ENCODE data around the gene KCNMB3. TPM values are rescaled to one million over a fixed set of nuclear protein-coding genes. Genes with fewer than 3 reads are reported as not detected.
"Not testable (repeated sequence)": the region's sequence is repeated elsewhere in the genome, so short reads cannot be mapped to it uniquely, and the experiment has no call there.

KCNMB3 gene
- total and polyA plus RNA-seq, 4 donors: 0.44 to 3.1 (median 2.2) TPM

DNA sequence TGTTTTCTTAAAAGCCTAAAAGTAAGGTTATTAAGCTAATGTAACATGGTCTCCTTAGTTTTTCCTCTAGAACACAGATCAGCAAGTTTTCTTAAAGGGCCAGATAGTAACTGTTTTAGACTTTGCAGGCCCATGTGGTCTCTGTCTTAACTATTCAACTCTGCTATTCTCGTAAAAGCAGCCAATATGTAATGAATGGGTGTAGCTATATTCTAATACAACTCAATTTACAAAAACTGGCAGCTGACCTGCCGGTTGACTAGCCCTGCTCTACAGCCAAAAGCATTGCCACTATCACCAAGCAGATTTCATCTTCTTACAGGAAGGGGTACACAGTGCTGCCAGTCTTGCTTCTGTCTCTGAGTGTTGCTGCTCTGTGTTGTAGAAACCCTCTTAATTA, 27.4 kb downstream of the KCNMB3 start:
- Histone ChIP-seq H3K4me3 (ENCODE audit: low read depth in 1 of 3, low read length in 3 of 3) (no peak overlapping the region), H3K9me3 (ENCODE audit: control insufficient read depth in 4 of 4, low read length in 3 of 4) (no peaks in the 10 kb centered on the region), H3K9ac (ENCODE audit: low read depth in 1 of 2, low read length in 2 of 2) (no peak overlapping the region), H3K36me3 (ENCODE audit: control insufficient read depth in 4 of 4, insufficient read depth in 3 of 4, low read depth in 1 of 4, low read length in 3 of 4) (peaks cover 4 to 14% (median 5%) of the 10 kb centered on the region in 4 donors), H3K27me3 (ENCODE audit: control insufficient read depth in 4 of 4, insufficient read depth in 4 of 4, low read length in 3 of 4) (no peaks in the 10 kb centered on the region), H3K4me1 (ENCODE audit: control insufficient read depth in 4 of 4, insufficient read depth in 4 of 4, low read length in 3 of 4) (no peaks in the 10 kb centered on the region), H3K27ac (ENCODE audit: low read depth in 1 of 2, low read length in 2 of 2) (no peak overlapping the region)
- 93% methylated on average over 2 of the region's 2 CpGs for WGBS
- TF ChIP-seq SP1 (IDR thresholded peaks at IDR 0.05): no peak
- TF ChIP-seq JUND (IDR thresholded peaks at IDR 0.05): no peak
- no peak for TF ChIP-seq RXRA (IDR thresholded peaks at IDR 0.05)
- TF ChIP-seq GABPA (IDR thresholded peaks at IDR 0.05 in 1 of 2, conservative IDR thresholded peaks at IDR 0.05 in 1 of 2): no peak
- TF ChIP-seq, protein P1, sequence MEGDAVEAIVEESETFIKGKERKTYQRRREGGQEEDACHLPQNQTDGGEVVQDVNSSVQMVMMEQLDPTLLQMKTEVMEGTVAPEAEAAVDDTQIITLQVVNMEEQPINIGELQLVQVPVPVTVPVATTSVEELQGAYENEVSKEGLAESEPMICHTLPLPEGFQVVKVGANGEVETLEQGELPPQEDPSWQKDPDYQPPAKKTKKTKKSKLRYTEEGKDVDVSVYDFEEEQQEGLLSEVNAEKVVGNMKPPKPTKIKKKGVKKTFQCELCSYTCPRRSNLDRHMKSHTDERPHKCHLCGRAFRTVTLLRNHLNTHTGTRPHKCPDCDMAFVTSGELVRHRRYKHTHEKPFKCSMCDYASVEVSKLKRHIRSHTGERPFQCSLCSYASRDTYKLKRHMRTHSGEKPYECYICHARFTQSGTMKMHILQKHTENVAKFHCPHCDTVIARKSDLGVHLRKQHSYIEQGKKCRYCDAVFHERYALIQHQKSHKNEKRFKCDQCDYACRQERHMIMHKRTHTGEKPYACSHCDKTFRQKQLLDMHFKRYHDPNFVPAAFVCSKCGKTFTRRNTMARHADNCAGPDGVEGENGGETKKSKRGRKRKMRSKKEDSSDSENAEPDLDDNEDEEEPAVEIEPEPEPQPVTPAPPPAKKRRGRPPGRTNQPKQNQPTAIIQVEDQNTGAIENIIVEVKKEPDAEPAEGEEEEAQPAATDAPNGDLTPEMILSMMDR (IDR thresholded peaks at IDR 0.05; ENCODE audit: low read depth, low read length, missing input control): no peak
- TF ChIP-seq, protein P2, sequence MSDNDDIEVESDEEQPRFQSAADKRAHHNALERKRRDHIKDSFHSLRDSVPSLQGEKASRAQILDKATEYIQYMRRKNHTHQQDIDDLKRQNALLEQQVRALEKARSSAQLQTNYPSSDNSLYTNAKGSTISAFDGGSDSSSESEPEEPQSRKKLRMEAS (IDR thresholded peaks at IDR 0.05): no peak
- TF ChIP-seq, protein P3, sequence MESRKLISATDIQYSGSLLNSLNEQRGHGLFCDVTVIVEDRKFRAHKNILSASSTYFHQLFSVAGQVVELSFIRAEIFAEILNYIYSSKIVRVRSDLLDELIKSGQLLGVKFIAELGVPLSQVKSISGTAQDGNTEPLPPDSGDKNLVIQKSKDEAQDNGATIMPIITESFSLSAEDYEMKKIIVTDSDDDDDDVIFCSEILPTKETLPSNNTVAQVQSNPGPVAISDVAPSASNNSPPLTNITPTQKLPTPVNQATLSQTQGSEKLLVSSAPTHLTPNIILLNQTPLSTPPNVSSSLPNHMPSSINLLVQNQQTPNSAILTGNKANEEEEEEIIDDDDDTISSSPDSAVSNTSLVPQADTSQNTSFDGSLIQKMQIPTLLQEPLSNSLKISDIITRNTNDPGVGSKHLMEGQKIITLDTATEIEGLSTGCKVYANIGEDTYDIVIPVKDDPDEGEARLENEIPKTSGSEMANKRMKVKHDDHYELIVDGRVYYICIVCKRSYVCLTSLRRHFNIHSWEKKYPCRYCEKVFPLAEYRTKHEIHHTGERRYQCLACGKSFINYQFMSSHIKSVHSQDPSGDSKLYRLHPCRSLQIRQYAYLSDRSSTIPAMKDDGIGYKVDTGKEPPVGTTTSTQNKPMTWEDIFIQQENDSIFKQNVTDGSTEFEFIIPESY (IDR thresholded peaks at IDR 0.05): no peak
- TF ChIP-seq HNF4A (conservative IDR thresholded peaks at IDR 0.05): no peak
- no peak for TF ChIP-seq EGR1 (IDR thresholded peaks at IDR 0.05; ENCODE audit: low read depth in 2 of 2)
- no peak for TF ChIP-seq NR2F2 (IDR thresholded peaks at IDR 0.05)
- TF ChIP-seq FOXA2 (IDR thresholded peaks at IDR 0.05): no peak
- no peak for TF ChIP-seq YY1 (IDR thresholded peaks at IDR 0.05)
- no peak for TF ChIP-seq FOXA1 (IDR thresholded peaks at IDR 0.05)
- TF ChIP-seq RAD21 (IDR thresholded peaks at IDR 0.05): no peak
- TF ChIP-seq, protein P4, sequence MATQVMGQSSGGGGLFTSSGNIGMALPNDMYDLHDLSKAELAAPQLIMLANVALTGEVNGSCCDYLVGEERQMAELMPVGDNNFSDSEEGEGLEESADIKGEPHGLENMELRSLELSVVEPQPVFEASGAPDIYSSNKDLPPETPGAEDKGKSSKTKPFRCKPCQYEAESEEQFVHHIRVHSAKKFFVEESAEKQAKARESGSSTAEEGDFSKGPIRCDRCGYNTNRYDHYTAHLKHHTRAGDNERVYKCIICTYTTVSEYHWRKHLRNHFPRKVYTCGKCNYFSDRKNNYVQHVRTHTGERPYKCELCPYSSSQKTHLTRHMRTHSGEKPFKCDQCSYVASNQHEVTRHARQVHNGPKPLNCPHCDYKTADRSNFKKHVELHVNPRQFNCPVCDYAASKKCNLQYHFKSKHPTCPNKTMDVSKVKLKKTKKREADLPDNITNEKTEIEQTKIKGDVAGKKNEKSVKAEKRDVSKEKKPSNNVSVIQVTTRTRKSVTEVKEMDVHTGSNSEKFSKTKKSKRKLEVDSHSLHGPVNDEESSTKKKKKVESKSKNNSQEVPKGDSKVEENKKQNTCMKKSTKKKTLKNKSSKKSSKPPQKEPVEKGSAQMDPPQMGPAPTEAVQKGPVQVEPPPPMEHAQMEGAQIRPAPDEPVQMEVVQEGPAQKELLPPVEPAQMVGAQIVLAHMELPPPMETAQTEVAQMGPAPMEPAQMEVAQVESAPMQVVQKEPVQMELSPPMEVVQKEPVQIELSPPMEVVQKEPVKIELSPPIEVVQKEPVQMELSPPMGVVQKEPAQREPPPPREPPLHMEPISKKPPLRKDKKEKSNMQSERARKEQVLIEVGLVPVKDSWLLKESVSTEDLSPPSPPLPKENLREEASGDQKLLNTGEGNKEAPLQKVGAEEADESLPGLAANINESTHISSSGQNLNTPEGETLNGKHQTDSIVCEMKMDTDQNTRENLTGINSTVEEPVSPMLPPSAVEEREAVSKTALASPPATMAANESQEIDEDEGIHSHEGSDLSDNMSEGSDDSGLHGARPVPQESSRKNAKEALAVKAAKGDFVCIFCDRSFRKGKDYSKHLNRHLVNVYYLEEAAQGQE (IDR thresholded peaks at IDR 0.05): no peak
- DNase-seq (ENCODE audit: low spot score): no peak

DNA sequence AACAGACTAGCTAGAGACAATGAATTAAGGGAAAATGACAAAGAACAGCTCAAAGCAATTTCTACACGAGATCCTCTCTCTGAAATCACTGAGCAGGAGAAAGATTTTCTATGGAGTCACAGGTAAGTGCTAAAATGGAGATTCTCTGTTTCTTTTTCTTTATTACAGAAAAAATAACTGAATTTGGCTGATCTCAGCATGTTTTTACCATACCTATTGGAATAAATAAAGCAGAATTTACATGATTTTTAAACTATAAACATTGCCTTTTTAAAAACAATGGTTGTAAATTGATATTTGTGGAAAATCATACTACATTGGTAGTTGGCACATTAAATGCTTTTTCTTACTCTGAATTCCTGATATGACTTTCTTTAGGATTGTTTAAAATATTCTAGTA, 32.7 kb downstream of the KCNMB3 start:
- not testable (repeated sequence) for H3K36me3 ChIP-seq (ENCODE audit: control insufficient read depth in 4 of 4, insufficient read depth in 3 of 4, low read depth in 1 of 4, low read length in 3 of 4); H3K4me1 ChIP-seq (ENCODE audit: control insufficient read depth in 4 of 4, insufficient read depth in 4 of 4, low read length in 3 of 4)
- 89% methylated on average over 1 of the region's 1 CpG for WGBS

DNA sequence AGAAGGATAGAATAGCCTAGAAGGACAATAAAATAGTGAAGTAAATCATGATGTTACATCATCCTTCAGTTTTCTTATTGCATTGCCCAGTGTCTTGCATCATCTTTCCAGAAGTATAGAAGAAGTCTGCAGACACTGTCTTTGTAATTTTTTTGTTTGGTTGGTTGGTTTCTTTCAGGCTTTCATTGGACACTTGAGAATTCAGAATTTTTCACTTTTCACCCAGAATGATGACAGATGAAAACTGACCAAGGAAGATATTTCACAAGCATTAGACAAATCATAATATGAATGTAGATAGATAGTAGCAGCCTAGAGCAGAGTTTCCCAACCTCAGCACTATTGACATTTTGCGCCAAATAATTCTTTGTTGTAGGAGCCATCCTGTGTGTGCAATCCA, 35.4 kb downstream of the KCNMB3 start:
- not testable (repeated sequence) for H3K4me3 ChIP-seq (ENCODE audit: low read depth in 1 of 3, low read length in 3 of 3); H3K27me3 ChIP-seq (ENCODE audit: control insufficient read depth in 4 of 4, insufficient read depth in 4 of 4, low read length in 3 of 4); H3K9me3 ChIP-seq (ENCODE audit: control insufficient read depth in 4 of 4, low read length in 3 of 4); H3K9ac ChIP-seq (ENCODE audit: low read depth in 1 of 2, low read length in 2 of 2); DNase-seq (ENCODE audit: low spot score); H3K4me1 ChIP-seq (ENCODE audit: control insufficient read depth in 4 of 4, insufficient read depth in 4 of 4, low read length in 3 of 4); H3K27ac ChIP-seq (ENCODE audit: low read depth in 1 of 2, low read length in 2 of 2)
- H3K36me3 ChIP-seq (ENCODE audit: control insufficient read depth in 4 of 4, insufficient read depth in 3 of 4, low read depth in 1 of 4, low read length in 3 of 4): peaks cover 0 to 12% (median 8%) of the 10 kb centered on the region in 4 donors
- WGBS: 93% methylated on average over 1 of the region's 1 CpG

More for the DNA sequence above, 32.7 kb downstream of the KCNMB3 start:
- not testable (repeated sequence) for DNase-seq (ENCODE audit: low spot score); H3K27ac ChIP-seq (ENCODE audit: low read depth in 1 of 2, low read length in 2 of 2); H3K9me3 ChIP-seq (ENCODE audit: control insufficient read depth in 4 of 4, low read length in 3 of 4); H3K9ac ChIP-seq (ENCODE audit: low read depth in 1 of 2, low read length in 2 of 2); H3K27me3 ChIP-seq (ENCODE audit: control insufficient read depth in 4 of 4, insufficient read depth in 4 of 4, low read length in 3 of 4); H3K4me3 ChIP-seq (ENCODE audit: low read depth in 1 of 3, low read length in 3 of 3)

Data from liver (tissue), 9 donors.